Measurements from ENCODE around the gene TMBIM6.

The TMBIM6 gene

GRCh38 chr12:49798934-49799333, 57.6 kb downstream of the TMBIM6 start:
- TF ChIP-seq, protein P1, sequence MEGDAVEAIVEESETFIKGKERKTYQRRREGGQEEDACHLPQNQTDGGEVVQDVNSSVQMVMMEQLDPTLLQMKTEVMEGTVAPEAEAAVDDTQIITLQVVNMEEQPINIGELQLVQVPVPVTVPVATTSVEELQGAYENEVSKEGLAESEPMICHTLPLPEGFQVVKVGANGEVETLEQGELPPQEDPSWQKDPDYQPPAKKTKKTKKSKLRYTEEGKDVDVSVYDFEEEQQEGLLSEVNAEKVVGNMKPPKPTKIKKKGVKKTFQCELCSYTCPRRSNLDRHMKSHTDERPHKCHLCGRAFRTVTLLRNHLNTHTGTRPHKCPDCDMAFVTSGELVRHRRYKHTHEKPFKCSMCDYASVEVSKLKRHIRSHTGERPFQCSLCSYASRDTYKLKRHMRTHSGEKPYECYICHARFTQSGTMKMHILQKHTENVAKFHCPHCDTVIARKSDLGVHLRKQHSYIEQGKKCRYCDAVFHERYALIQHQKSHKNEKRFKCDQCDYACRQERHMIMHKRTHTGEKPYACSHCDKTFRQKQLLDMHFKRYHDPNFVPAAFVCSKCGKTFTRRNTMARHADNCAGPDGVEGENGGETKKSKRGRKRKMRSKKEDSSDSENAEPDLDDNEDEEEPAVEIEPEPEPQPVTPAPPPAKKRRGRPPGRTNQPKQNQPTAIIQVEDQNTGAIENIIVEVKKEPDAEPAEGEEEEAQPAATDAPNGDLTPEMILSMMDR (IDR thresholded peaks at IDR 0.05): no peak
- no peak overlapping the region for H3K27ac ChIP-seq
- no peak for DNase-seq (ENCODE audit: low spot score)
- no peak overlapping the region for H3K4me3 ChIP-seq

GRCh38 chr12:49800421-49801140, 59.2 kb downstream of the TMBIM6 start:
- Histone ChIP-seq H3K4me3 (no peak overlapping the region), H3K27ac (peak overlapping the region in 1 of 2 donors; percentile 49)
- TF ChIP-seq, protein P1 (IDR thresholded peaks at IDR 0.05): no peak
- DNase-seq (ENCODE audit: low spot score): no peak

DNA sequence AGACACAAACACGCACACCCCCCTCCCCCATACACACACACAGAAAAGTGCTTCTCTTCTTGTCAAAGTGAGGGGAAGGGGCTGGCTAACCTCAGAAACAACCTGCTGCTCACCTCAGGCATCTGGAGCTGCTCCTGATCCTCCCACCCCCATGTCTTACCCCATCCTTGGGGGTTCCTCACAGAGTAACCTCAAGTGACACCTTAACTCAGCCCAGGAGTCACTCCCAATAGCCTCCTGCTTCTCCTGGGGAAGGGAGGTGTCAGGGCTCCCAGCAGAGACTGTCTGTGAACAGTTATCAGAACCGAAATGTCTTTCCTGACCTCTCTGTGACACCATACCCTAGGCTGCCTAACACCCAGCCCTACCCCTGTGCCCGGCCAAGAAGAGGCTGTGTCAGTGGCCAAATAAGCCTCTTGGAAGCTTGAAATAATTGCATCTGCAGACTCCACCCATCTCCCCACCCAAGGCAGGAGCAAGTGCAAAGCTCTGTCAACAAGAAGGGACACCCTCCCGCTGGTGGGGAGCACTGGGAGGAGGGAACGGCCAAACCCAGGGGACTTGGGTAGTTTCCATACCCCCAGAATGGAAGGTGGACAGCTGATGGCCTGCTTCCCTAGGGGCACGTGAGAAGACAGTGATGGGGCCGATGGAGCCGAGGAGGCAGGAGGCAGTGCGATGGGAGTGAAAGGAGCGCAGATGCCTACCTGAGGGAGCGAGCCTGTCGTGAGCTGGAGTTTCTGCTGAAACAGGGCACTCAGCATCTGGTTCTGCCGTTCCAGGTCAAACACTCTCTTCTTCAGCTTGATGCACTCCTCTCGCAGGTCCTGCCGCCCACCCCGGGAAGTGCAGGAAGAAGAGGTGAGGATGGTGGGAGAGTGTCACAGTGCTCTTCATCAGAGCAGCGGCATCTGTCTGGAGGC, 60.0 kb downstream of the TMBIM6 start:
- no peak for DNase-seq (ENCODE audit: low spot score)
- no peak overlapping the region for H3K4me3 ChIP-seq
- TF ChIP-seq, protein P1 (IDR thresholded peaks at IDR 0.05): no peak
- H3K27ac ChIP-seq: peak overlapping the region in 1 of 2 donors; percentile 49

- H3K4me3 ChIP-seq: no peak overlapping the region
- TF ChIP-seq, protein P1 (IDR thresholded peaks at IDR 0.05): no peak
- no peak overlapping the region for H3K27ac ChIP-seq
- no peak for DNase-seq (ENCODE audit: low spot score)
Observed at GRCh38 chr12:49803693-49804450, 62.5 kb downstream of the TMBIM6 start.

DNA sequence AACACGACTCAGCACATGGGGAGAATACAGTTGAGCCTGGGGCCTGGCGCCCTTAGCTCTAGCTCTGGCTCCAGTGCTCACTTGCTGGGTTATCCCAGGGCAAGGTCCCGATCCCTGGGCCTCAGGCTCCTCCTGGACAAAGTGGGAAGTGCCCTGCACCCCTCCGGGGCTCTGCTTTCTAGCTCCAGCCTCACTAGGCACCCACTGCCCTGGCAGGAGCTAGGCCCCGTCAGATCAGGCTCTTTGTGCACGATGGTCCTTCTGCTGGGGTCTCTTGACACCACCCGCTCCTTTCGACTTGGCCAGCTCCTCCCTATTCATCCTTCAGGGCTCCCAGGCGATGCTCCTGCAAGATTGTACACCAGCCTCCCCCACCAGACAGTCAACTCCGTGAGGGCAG, 63.5 kb downstream of the TMBIM6 start:
- Histone ChIP-seq H3K27ac (no peak overlapping the region), H3K4me3 (no peak overlapping the region)
- DNase-seq (ENCODE audit: low spot score): no peak
- TF ChIP-seq, protein P1 (IDR thresholded peaks at IDR 0.05): no peak

- DNase-seq (ENCODE audit: low spot score): no peak
- Histone ChIP-seq H3K27ac (no peak overlapping the region), H3K4me3 (no peak overlapping the region)
- TF ChIP-seq, protein P1 (IDR thresholded peaks at IDR 0.05): no peak
Observed at GRCh38 chr12:49805409-49805808, 64.1 kb downstream of the TMBIM6 start.
